ENCODE measurements around the gene KATNAL1.

Gene KATNAL1

GRCh38 chr13:30307194-30307970 lies at the start of gene KATNAL1:
Gene KATNAL1, minus strand, starts transcription at chr13:30307551. Its CDS starts 23,774 bp downstream, at chr13:30283777.
- DNase-seq (ENCODE audit: low read depth) = no peak
- H3K4me3 ChIP-seq (ENCODE audit: low read length) = peak within 1 kb of the TSS; percentile 89
- no peak for TF ChIP-seq CTCF (conservative IDR thresholded peaks at IDR 0.05; ENCODE audit: low read depth, low read length)

GRCh38 chr13:30355839-30356238 lies 48.5 kb upstream of the KATNAL1 start:
- H3K4me3 ChIP-seq (ENCODE audit: low read length) = no peak overlapping the region
- no peak for TF ChIP-seq CTCF (conservative IDR thresholded peaks at IDR 0.05; ENCODE audit: low read depth, low read length)
- no peak for DNase-seq (ENCODE audit: low read depth)

- peak; percentile 34 for TF ChIP-seq CTCF (conservative IDR thresholded peaks at IDR 0.05; ENCODE audit: low read depth, low read length)
- no peak for DNase-seq (ENCODE audit: low read depth)
- H3K4me3 ChIP-seq (ENCODE audit: low read length) = no peak overlapping the region
Measured at GRCh38 chr13:30355384-30355699, 48.0 kb upstream of the KATNAL1 start.

GRCh38 chr13:30354493-30355383 lies 47.4 kb upstream of the KATNAL1 start:
- no peak for TF ChIP-seq CTCF (conservative IDR thresholded peaks at IDR 0.05; ENCODE audit: low read depth, low read length)
- H3K4me3 ChIP-seq (ENCODE audit: low read length) = no peak overlapping the region
- DNase-seq (ENCODE audit: low read depth) = no peak

- no peak for TF ChIP-seq CTCF (conservative IDR thresholded peaks at IDR 0.05; ENCODE audit: low read depth, low read length)
- no peak for DNase-seq (ENCODE audit: low read depth)
- H3K4me3 ChIP-seq (ENCODE audit: low read length) = no peak overlapping the region
Measured at GRCh38 chr13:30353471-30354215, 46.3 kb upstream of the KATNAL1 start.

GRCh38 chr13:30353060-30353459 lies 45.7 kb upstream of the KATNAL1 start:
- no peak overlapping the region for H3K4me3 ChIP-seq (ENCODE audit: low read length)
- no peak for DNase-seq (ENCODE audit: low read depth)
- no peak for TF ChIP-seq CTCF (conservative IDR thresholded peaks at IDR 0.05; ENCODE audit: low read depth, low read length)
